HepG2 (cell line): ENCODE results near the gene ZNF146. TPM values are rescaled to one million over a fixed set of nuclear protein-coding genes. Genes with fewer than 3 reads are reported as not detected.

ENCODE experiments used
- ADNP ChIP-seq: sonication (generic); formaldehyde crosslinking; IDR thresholded peaks from 2 replicates; pipeline ENCODE4 v1.4.0; 2020; ENCODE audit warnings: missing genetic modification reagents
- CENPT ChIP-seq: sonication (generic); formaldehyde crosslinking; IDR thresholded peaks from 2 replicates; pipeline ENCODE4 v1.8.0; 2022; ENCODE audit warnings: low read depth, mild to moderate bottlenecking, moderate library complexity, missing genetic modification reagents
- KLF13 ChIP-seq: sonication (generic); formaldehyde crosslinking; IDR thresholded peaks from 2 replicates; pipeline ENCODE4 v1.4.0; 2020; ENCODE audit warnings: mild to moderate bottlenecking, missing genetic modification reagents
- MED13 ChIP-seq: sonication (generic); formaldehyde crosslinking; IDR thresholded peaks from 2 replicates; pipeline ENCODE4 v1.5.0; 2020; ENCODE audit warnings: missing genetic modification reagents
- RAD21 ChIP-seq: fragments of 450-650 bp; formaldehyde crosslinking; IDR thresholded peaks from 2 replicates; pipeline ENCODE4 v1.5.0; 2020; ENCODE audit warnings: mild to moderate bottlenecking
- SNRNP70 ChIP-seq: fragments of 200-400 bp; formaldehyde crosslinking; IDR thresholded peaks from 2 replicates; pipeline ENCODE4 v1.6.1; 2017; ENCODE audit warnings: mild to moderate bottlenecking, low read depth, low read length, moderate library complexity
- TOPORS ChIP-seq: sonication (generic); formaldehyde crosslinking; IDR thresholded peaks from 2 replicates; pipeline ENCODE4 v1.8.0; 2023; ENCODE audit warnings: mild to moderate bottlenecking, missing genetic modification reagents
- YEATS4 ChIP-seq: sonication (generic); formaldehyde crosslinking; IDR thresholded peaks from 2 replicates; pipeline ENCODE4 v1.4.0; 2020; ENCODE audit warnings: missing genetic modification reagents, borderline replicate concordance
- ZFY ChIP-seq: sonication (generic); formaldehyde crosslinking; IDR thresholded peaks from 2 replicates; pipeline ENCODE4 v1.4.0; 2020; ENCODE audit warnings: missing genetic modification reagents
- ZNF333 ChIP-seq: sonication (generic); formaldehyde crosslinking; IDR thresholded peaks from 2 replicates; pipeline ENCODE4 v1.4.0; 2020; ENCODE audit warnings: mild to moderate bottlenecking, missing genetic modification reagents, borderline replicate concordance
- ZNF776 ChIP-seq: sonication (generic); formaldehyde crosslinking; IDR thresholded peaks from 2 replicates; pipeline ENCODE4 v1.4.0; 2020; ENCODE audit warnings: mild to moderate bottlenecking, missing genetic modification reagents
- ZNF777 ChIP-seq: sonication (generic); formaldehyde crosslinking; IDR thresholded peaks from 2 replicates; pipeline ENCODE4 v1.4.0; 2020; ENCODE audit warnings: missing genetic modification reagents
- polyA plus RNA-seq, 8 experiments: library from polyadenylated mRNA; depleted of rRNA in 3 of 8; stranded (reverse) in 7 of 8; unstranded in 1 of 8; fragments of >200 nt; fragmentation: Illumina TruSeq in 4 of 8; extraction: Trizol in 4 of 8; gene quantifications; 2 replicates each; pipeline versions ENCODE4 v1.2.1 to v1.2.3, GENCODE V29; 2011 to 2016; ENCODE audit warnings: low read depth in 4 of 8, missing spikeins in 1 of 8, mixed read lengths in 1 of 8; ENCODE audit not compliant: insufficient read depth in 1 of 8
- total RNA-seq, 5 experiments: library from RNA; depleted of rRNA; stranded (reverse); fragments of >200 nt; fragmentation: Illumina TruSeq; extraction: Trizol; gene quantifications; 2 replicates each; pipeline ENCODE4 v1.2.3, GENCODE V29; 2016; ENCODE audit warnings: low read depth in 1 of 5
- TF ChIP-seq, protein P1 (sequence below): sonication (generic); formaldehyde crosslinking; IDR thresholded peaks from 2 replicates; pipeline ENCODE4 v1.4.0; 2020; ENCODE audit warnings: mild to moderate bottlenecking, missing genetic modification reagents
- TF ChIP-seq, protein P2 (sequence below): sonication (generic); formaldehyde crosslinking; IDR thresholded peaks from 2 replicates; pipeline ENCODE4 v1.4.0; 2020; ENCODE audit warnings: missing genetic modification reagents
- TF ChIP-seq, protein P3 (sequence below): sonication (generic); formaldehyde crosslinking; IDR thresholded peaks from 2 replicates; pipeline ENCODE4 v1.4.0; 2020; ENCODE audit warnings: low read depth, missing genetic modification reagents
- TF ChIP-seq, protein P4 (sequence below): sonication (generic); formaldehyde crosslinking; IDR thresholded peaks from 2 replicates; pipeline ENCODE4 v1.8.1; 2023; ENCODE audit warnings: mild to moderate bottlenecking, moderate library complexity, missing genetic modification reagents
- TF ChIP-seq, protein P5 (sequence below): sonication (generic); formaldehyde crosslinking; IDR thresholded peaks from 2 replicates; pipeline ENCODE4 v1.4.0; 2020; ENCODE audit warnings: missing genetic modification reagents
- TF ChIP-seq, protein P6 (sequence below): sonication (generic); formaldehyde crosslinking; IDR thresholded peaks from 2 replicates; pipeline ENCODE4 v1.5.0; 2020; ENCODE audit warnings: missing genetic modification reagents, mild to moderate bottlenecking, borderline replicate concordance

ZNF146 gene
- total and polyA plus RNA-seq, 2 of the 13 experiments (the other 11 are each of a cell fraction or from before 2014, with no cell fraction given) = 28.4 to 52.7 TPM

DNA sequence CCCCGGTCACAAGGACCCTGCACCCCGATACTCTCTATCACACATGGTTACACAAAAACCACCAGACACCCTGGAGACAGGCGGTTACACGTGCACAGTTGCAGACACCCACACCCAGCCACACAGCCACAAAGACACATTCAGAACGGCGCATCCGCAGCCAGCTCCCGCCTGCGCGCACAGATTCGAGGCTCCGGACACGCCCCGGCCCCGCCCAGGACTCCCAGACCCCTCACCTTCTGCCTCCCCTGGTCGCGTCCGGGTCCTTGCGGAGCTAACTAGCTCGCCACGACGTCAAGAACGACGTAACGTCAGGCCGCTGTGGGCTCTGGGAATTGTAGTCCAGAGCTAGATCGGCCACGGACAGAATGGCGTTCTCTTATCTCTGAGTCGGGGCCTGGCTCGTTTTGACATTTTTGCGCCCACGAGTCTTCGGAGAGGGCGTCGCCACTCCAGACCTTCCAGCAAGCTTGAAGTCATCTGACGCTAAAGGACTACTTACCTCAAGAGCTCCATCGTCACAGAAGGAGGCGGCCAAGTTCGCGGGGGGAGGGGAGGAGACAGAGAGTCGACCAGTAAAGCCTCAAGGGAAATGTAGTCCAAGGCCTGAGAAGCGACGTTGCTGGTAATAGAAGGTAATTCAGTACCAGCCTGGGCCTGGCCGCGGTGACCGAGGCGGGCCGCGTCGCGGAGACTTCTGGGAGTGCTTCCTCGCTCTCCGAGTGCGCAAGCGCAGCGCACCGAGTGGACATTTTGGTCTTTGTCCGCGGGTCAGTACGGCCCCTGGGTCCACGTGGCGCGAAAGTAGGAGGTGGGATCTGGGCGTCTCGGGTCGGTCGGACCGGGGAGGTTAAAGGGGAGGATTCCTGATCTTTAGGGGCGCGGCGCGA lies at the start of gene ZNF146, which contains the start of gene ZNF565 (continued):
- TF ChIP-seq, protein P1, sequence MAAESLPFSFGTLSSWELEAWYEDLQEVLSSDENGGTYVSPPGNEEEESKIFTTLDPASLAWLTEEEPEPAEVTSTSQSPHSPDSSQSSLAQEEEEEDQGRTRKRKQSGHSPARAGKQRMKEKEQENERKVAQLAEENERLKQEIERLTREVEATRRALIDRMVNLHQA = no peak
- no peak for TF ChIP-seq ADNP (CRISPR knock-in tag)
- TF ChIP-seq ZNF777 (CRISPR knock-in tag) = peak; percentile 11; the same call in 1 of the 2 replicates
- peak; percentile 95 for TF ChIP-seq YEATS4 (CRISPR knock-in tag)
- no peak for TF ChIP-seq TOPORS (CRISPR knock-in tag)
- TF ChIP-seq, protein P2, sequence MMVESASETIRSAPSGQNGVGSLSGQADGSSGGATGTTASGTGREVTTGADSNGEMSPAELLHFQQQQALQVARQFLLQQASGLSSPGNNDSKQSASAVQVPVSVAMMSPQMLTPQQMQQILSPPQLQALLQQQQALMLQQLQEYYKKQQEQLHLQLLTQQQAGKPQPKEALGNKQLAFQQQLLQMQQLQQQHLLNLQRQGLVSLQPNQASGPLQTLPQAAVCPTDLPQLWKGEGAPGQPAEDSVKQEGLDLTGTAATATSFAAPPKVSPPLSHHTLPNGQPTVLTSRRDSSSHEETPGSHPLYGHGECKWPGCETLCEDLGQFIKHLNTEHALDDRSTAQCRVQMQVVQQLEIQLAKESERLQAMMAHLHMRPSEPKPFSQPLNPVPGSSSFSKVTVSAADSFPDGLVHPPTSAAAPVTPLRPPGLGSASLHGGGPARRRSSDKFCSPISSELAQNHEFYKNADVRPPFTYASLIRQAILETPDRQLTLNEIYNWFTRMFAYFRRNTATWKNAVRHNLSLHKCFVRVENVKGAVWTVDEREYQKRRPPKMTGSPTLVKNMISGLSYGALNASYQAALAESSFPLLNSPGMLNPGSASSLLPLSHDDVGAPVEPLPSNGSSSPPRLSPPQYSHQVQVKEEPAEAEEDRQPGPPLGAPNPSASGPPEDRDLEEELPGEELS = peak; percentile 47; the same call in 1 of the 2 replicates
- TF ChIP-seq KLF13 (CRISPR knock-in tag) = 0 out of 2 replicates have a peak, but pooled peaks have one; percentile 76
- TF ChIP-seq, protein P3, sequence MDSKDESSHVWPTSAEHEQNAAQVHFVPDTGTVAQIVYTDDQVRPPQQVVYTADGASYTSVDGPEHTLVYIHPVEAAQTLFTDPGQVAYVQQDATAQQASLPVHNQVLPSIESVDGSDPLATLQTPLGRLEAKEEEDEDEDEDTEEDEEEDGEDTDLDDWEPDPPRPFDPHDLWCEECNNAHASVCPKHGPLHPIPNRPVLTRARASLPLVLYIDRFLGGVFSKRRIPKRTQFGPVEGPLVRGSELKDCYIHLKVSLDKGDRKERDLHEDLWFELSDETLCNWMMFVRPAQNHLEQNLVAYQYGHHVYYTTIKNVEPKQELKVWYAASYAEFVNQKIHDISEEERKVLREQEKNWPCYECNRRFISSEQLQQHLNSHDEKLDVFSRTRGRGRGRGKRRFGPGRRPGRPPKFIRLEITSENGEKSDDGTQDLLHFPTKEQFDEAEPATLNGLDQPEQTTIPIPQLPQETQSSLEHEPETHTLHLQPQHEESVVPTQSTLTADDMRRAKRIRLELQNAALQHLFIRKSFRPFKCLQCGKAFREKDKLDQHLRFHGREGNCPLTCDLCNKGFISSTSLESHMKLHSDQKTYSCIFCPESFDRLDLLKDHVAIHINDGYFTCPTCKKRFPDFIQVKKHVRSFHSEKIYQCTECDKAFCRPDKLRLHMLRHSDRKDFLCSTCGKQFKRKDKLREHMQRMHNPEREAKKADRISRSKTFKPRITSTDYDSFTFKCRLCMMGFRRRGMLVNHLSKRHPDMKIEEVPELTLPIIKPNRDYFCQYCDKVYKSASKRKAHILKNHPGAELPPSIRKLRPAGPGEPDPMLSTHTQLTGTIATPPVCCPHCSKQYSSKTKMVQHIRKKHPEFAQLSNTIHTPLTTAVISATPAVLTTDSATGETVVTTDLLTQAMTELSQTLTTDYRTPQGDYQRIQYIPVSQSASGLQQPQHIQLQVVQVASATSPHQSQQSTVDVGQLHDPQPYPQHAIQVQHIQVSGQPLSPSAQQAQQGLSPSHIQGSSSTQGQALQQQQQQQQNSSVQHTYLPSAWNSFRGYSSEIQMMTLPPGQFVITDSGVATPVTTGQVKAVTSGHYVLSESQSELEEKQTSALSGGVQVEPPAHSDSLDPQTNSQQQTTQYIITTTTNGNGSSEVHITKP (CRISPR knock-in tag) = peak; percentile 96
- TF ChIP-seq, protein P4, sequence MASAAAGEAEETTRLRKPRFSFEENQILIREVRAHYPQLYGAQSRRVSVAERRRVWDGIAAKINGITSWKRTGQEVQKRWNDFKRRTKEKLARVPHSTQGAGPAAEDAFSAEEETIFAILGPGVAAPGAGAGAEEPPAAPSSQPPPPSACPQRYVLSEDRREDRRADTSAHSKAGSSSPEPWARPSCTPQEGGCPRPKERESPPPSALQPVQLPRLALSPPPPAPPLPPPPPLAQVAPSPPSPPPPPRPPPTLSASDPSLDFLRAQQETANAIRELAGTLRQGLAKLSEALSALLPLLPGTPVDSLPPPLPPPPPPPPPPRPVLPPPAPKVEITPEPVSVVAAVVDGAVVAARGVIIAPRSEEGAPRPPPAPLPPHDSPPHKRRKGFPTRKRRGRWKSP (CRISPR knock-in tag) = peak; percentile 57; the same call in 1 of the 2 replicates
- peak; percentile 97; the same call in 1 of the 2 replicates for TF ChIP-seq ZNF333 (CRISPR knock-in tag)
- TF ChIP-seq, protein P5, sequence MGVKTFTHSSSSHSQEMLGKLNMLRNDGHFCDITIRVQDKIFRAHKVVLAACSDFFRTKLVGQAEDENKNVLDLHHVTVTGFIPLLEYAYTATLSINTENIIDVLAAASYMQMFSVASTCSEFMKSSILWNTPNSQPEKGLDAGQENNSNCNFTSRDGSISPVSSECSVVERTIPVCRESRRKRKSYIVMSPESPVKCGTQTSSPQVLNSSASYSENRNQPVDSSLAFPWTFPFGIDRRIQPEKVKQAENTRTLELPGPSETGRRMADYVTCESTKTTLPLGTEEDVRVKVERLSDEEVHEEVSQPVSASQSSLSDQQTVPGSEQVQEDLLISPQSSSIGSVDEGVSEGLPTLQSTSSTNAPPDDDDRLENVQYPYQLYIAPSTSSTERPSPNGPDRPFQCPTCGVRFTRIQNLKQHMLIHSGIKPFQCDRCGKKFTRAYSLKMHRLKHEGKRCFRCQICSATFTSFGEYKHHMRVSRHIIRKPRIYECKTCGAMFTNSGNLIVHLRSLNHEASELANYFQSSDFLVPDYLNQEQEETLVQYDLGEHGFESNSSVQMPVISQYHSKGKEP = no peak
- no peak for TF ChIP-seq RAD21 (CRISPR knock-in tag)
- TF ChIP-seq SNRNP70 = no peak
- TF ChIP-seq CENPT (CRISPR knock-in tag) = no peak
- TF ChIP-seq, protein P6, sequence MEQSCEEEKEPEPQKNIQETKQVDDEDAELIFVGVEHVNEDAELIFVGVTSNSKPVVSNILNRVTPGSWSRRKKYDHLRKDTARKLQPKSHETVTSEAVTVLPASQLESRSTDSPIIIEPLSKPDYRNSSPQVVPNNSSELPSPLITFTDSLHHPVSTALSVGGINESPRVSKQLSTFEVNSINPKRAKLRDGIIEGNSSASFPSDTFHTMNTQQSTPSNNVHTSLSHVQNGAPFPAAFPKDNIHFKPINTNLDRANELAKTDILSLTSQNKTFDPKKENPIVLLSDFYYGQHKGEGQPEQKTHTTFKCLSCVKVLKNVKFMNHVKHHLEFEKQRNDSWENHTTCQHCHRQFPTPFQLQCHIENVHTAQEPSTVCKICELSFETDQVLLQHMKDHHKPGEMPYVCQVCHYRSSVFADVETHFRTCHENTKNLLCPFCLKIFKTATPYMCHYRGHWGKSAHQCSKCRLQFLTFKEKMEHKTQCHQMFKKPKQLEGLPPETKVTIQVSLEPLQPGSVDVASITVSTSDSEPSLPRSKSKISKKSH (CRISPR knock-in tag) = peak; percentile 76; the same call in 1 of the 2 replicates
- TF ChIP-seq ZFY = peak; percentile 98
- TF ChIP-seq ZNF776 (CRISPR knock-in tag) = peak; percentile 89
- TF ChIP-seq MED13 (CRISPR knock-in tag) = no peak
